Measurements from ENCODE around the gene RNU6-1. TPM values are rescaled to one million over a fixed set of nuclear protein-coding genes. Genes with fewer than 3 reads are reported as not detected.

The RNU6-1 gene
- total RNA-seq, 1 donor from 2014 or later, result not detected

GRCh38 chr15:67850994-67851571, 11.2 kb upstream of the RNU6-1 start:
- DNase-seq (ENCODE audit: low read depth, low spot score), result no peak
- Mint-ChIP-seq H3K27ac (ENCODE audit: unreplicated experiment) (peak overlapping the region; percentile 4), H3K9me3 (no peaks in the 10 kb centered on the region), H3K36me3 (ENCODE audit: low read depth) (no peaks in the 10 kb centered on the region), H3K27me3 (ENCODE audit: low read depth) (peaks cover 10% of the 10 kb centered on the region), H3K4me3 (no peak overlapping the region), H3K4me1 (peaks cover 15% of the 10 kb centered on the region)
- TF ChIP-seq CTCF (conservative IDR thresholded peaks at IDR 0.05), result no peak

GRCh38 chr15:67850336-67850735, 10.5 kb upstream of the RNU6-1 start:
- H3K9me3 Mint-ChIP-seq, result no peaks in the 10 kb centered on the region

GRCh38 chr15:67849538-67849937, 9.7 kb upstream of the RNU6-1 start:
- Mint-ChIP-seq H3K4me1 (peaks cover 18% of the 10 kb centered on the region), H3K4me3 (no peak overlapping the region), H3K9me3 (no peaks in the 10 kb centered on the region), H3K27ac (ENCODE audit: unreplicated experiment) (no peak overlapping the region), H3K36me3 (ENCODE audit: low read depth) (no peaks in the 10 kb centered on the region), H3K27me3 (ENCODE audit: low read depth) (peaks cover 10% of the 10 kb centered on the region)
- no peak for DNase-seq (ENCODE audit: low read depth, low spot score)
- no peak for TF ChIP-seq CTCF (conservative IDR thresholded peaks at IDR 0.05)

More at GRCh38 chr15:67850336-67850735, 10.5 kb upstream of the RNU6-1 start:
- Mint-ChIP-seq H3K27ac (ENCODE audit: unreplicated experiment) (no peak overlapping the region), H3K4me3 (no peak overlapping the region), H3K4me1 (peaks cover 11% of the 10 kb centered on the region), H3K27me3 (ENCODE audit: low read depth) (peaks cover 10% of the 10 kb centered on the region), H3K36me3 (ENCODE audit: low read depth) (no peaks in the 10 kb centered on the region)
- DNase-seq (ENCODE audit: low read depth, low spot score), result no peak
- no peak for TF ChIP-seq CTCF (conservative IDR thresholded peaks at IDR 0.05)

- H3K9me3 Mint-ChIP-seq, result no peaks in the 10 kb centered on the region
- H3K4me3 Mint-ChIP-seq, result no peak overlapping the region
- peaks cover 13% of the 10 kb centered on the region for H3K27me3 Mint-ChIP-seq (ENCODE audit: low read depth)
- H3K4me1 Mint-ChIP-seq, result peaks cover 41% of the 10 kb centered on the region
- no peaks in the 10 kb centered on the region for H3K36me3 Mint-ChIP-seq (ENCODE audit: low read depth)
- no peak for TF ChIP-seq CTCF (conservative IDR thresholded peaks at IDR 0.05)
- DNase-seq (ENCODE audit: low read depth, low spot score), result no peak
- H3K27ac Mint-ChIP-seq (ENCODE audit: unreplicated experiment), result no peak overlapping the region
Measured at GRCh38 chr15:67845974-67846373, 6.1 kb upstream of the RNU6-1 start.

GRCh38 chr15:67843571-67844387, 3.9 kb upstream of the RNU6-1 start:
- DNase-seq (ENCODE audit: low read depth, low spot score), result no peak
- peaks cover 2% of the 10 kb centered on the region for H3K36me3 Mint-ChIP-seq (ENCODE audit: low read depth)
- H3K9me3 Mint-ChIP-seq, result no peaks in the 10 kb centered on the region
- TF ChIP-seq CTCF (conservative IDR thresholded peaks at IDR 0.05), result no peak
- H3K4me3 Mint-ChIP-seq, result peak overlapping the region; percentile 56
- H3K4me1 Mint-ChIP-seq, result peaks cover 52% of the 10 kb centered on the region
- peaks cover 27% of the 10 kb centered on the region for H3K27me3 Mint-ChIP-seq (ENCODE audit: low read depth)
- H3K27ac Mint-ChIP-seq (ENCODE audit: unreplicated experiment), result peak overlapping the region; percentile 62
